Skeletal muscle satellite cell (primary cell): ENCODE data around the gene CERT1. TPM values are rescaled to one million over a fixed set of nuclear protein-coding genes. Genes with fewer than 3 reads are reported as not detected.

Experiments
- H3K27me3 ChIP-seq: 2 replicates; pipeline ENCODE4 v1.7.0; 2013; ENCODE audit warnings: low read length; ENCODE audit not compliant: control insufficient read depth, insufficient read depth
- H3K36me3 ChIP-seq: 2 replicates; pipeline ENCODE4 v1.7.0; 2013; ENCODE audit warnings: mild to moderate bottlenecking, control low read depth, low read length; ENCODE audit not compliant: insufficient read depth
- H3K4me1 ChIP-seq: 2 replicates; pipeline ENCODE4 v1.7.0; 2013; ENCODE audit warnings: low read length; ENCODE audit not compliant: control insufficient read depth, insufficient read depth
- H3K4me2 ChIP-seq: 2 replicates; pipeline ENCODE4 v1.7.0; 2013; ENCODE audit warnings: mild to moderate bottlenecking, low read length
- H3K4me3 ChIP-seq: 2 replicates; pipeline ENCODE4 v1.7.0; 2013; ENCODE audit warnings: low read length
- H3K9ac ChIP-seq: 2 replicates; pipeline ENCODE4 v1.7.0; 2013; ENCODE audit warnings: mild to moderate bottlenecking, low read depth, low read length, moderate library complexity
- H3K9me3 ChIP-seq: replicated peaks from 2 replicates; pipeline ENCODE4 v1.7.0; 2013; ENCODE audit warnings: mild to moderate bottlenecking, control low read depth, low read length
- small RNA-seq: library from RNA; depleted of rRNA; stranded (forward); fragments of <200 nt; gene quantifications from one replicate; pipeline ENCODE3, GENCODE V24; 2012

CERT1 gene

GRCh38 chr5:75330404-75330803, 181.0 kb downstream of the CERT1 start:
- H3K36me3 ChIP-seq = no peaks in the 10 kb centered on the region
- no peaks in the 10 kb centered on the region for H3K27me3 ChIP-seq
- H3K4me3 ChIP-seq = no peak overlapping the region
- no peaks in the 10 kb centered on the region for H3K4me1 ChIP-seq
- no peak overlapping the region for H3K9ac ChIP-seq
- no peak overlapping the region for H3K4me2 ChIP-seq
- H3K9me3 ChIP-seq = no peaks in the 10 kb centered on the region

Small RNA genes within 50 kb of the gene (small RNA-seq; reads per million reads assigned to genes)
- gene RNU7-175P = not detected
